Stimulated activated CD8-positive, alpha-beta memory T cell treated with anti-CD3 and anti-CD28 coated beads, Interleukin-15, amount 100 ng/mL, for 24 hours (primary cell): ENCODE measurements around the gene SRRM2.

Source experiments
- DNase-seq: peaks from one replicate; pipeline ENCODE4 v3.0.0-alpha.2; 2020; ENCODE audit warnings: low read depth

SRRM2 gene

DNA sequence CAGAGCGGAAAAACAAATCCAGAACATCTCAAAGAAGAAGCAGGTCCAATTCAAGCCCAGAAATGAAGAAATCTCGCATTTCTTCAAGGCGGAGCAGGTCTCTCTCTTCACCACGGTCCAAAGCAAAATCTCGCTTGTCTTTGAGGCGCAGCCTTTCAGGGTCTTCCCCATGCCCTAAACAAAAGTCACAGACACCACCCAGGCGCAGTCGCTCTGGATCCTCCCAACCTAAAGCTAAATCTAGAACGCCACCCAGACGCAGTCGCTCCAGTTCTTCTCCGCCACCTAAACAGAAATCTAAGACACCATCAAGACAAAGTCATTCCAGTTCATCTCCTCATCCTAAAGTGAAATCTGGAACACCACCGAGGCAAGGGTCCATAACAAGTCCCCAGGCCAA is 10.3 kb downstream of the SRRM2 start:
- DNase-seq: no peak

- no peak for DNase-seq
Measured at GRCh38 chr16:2763173-2763572, 10.7 kb downstream of the SRRM2 start.

DNA sequence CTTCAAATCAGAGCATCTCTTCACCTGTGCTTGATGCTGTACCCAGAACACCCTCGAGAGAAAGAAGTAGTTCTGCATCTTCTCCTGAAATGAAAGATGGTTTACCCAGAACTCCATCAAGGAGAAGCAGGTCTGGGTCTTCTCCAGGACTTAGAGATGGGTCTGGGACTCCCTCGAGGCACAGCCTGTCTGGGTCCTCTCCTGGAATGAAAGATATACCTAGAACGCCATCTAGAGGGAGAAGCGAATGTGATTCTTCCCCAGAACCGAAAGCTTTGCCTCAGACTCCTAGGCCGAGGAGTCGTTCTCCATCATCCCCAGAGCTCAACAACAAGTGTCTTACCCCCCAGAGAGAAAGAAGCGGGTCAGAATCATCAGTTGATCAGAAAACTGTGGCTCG is 12.3 kb downstream of the SRRM2 start:
- DNase-seq: no peak

DNA sequence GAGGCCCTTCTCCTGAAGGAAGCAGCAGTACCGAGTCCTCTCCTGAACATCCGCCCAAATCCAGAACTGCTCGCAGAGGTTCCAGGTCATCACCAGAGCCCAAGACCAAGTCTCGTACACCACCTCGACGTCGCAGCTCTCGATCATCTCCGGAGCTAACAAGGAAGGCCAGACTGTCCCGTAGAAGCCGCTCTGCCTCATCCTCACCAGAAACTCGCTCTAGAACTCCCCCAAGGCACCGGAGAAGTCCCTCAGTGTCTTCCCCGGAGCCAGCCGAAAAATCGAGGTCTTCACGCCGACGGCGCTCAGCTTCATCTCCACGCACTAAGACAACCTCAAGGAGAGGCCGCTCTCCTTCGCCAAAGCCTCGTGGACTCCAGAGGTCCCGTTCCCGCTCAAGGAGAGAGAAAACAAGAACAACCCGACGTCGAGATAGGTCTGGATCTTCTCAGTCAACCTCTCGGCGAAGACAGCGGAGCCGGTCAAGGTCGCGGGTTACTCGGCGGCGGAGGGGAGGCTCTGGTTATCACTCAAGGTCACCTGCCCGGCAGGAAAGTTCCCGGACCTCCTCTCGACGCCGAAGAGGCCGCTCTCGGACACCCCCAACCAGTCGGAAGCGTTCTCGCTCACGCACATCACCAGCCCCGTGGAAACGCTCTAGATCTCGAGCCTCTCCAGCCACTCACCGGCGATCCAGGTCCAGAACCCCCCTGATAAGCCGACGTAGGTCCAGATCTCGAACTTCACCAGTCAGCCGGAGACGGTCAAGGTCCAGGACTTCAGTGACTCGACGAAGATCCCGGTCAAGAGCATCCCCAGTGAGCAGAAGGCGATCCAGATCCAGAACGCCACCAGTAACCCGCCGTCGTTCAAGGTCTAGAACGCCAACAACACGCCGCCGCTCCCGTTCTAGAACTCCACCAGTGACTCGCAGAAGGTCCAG is 13.3 kb downstream of the SRRM2 start:
- DNase-seq: no peak

- no peak for DNase-seq
Measured at GRCh38 chr16:2766430-2767139, 14.1 kb downstream of the SRRM2 start.

DNA sequence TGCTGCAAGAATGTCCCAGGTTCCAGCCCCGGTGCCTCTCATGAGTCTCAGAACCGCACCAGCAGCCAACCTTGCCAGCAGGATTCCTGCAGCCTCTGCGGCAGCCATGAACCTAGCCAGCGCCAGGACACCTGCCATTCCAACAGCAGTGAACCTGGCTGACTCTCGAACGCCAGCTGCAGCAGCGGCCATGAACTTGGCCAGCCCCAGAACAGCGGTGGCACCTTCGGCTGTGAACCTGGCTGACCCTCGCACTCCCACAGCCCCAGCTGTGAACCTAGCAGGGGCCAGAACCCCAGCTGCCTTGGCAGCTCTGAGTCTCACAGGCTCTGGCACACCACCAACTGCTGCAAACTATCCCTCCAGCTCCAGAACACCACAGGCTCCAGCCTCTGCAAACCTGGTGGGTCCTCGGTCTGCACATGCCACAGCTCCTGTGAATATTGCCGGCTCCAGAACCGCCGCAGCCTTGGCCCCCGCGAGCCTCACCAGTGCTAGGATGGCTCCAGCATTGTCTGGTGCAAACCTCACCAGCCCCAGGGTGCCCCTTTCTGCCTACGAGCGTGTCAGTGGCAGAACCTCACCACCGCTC is 14.8 kb downstream of the SRRM2 start:
- no peak for DNase-seq

DNA sequence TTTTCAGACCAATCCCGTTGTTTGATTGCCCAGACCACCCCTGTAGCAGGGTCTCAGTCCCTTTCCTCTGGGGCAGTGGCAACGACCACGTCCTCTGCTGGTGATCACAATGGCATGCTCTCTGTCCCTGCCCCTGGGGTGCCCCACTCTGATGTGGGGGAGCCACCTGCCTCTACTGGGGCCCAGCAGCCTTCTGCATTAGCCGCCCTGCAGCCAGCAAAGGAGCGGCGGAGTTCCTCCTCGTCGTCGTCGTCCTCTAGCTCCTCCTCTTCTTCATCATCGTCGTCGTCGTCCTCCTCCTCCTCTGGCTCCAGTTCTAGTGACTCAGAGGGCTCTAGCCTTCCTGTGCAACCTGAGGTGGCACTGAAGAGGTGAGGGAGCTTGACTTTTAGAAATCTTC is 15.5 kb downstream of the SRRM2 start:
- DNase-seq: no peak

DNA sequence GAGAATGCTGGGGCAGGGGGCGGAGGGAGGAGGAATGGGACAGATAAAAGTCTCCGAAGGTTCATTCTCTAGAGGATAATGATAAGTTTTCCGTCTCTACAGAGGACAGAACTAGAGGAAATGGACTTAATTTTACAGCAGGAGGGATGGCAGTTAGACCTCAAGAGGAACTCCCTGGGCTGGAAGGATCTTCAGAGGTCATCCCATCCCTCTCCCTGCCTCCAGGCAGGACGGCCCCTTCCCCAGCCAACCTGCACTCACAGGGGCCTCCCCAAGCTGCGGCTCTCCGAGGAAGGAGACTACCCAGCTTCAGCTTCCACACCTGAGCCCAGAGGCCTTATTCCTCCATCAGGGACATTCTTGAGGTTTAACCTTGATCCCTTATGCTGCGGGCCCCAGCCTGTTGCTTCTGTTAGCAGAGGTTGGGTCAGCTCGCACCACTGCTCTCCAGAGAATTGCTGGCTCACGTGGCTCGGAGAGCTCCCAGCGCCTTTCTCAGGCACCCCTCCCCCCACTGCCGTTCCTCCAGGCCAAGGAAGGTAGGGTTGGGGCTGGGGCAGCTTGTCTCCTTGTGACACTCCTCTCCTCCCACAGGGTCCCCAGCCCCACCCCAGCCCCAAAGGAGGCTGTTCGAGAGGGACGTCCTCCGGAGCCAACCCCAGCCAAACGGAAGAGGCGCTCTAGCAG is 16.1 kb downstream of the SRRM2 start:
- DNase-seq: no peak

DNA sequence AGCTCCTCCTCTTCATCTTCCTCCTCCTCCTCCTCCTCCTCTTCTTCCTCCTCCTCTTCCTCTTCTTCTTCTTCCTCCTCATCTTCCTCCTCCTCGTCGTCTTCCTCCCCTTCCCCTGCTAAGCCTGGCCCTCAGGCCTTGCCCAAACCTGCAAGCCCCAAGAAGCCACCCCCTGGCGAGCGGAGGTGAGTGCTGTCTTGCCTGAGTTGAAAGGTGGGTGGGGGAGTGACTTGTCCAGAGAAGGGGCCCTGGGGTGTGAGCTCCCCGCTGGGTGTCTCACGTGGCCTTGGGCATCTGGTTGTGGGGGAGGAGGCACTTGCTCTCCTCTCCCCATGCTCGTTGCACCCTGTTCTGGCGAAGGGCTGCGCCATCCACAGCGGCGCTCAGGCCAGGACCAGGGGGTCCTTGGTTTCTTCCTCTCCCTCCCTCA is 16.7 kb downstream of the SRRM2 start:
- no peak for DNase-seq

- DNase-seq: no peak
Measured at GRCh38 chr16:2769675-2770056, 17.2 kb downstream of the SRRM2 start.

DNA sequence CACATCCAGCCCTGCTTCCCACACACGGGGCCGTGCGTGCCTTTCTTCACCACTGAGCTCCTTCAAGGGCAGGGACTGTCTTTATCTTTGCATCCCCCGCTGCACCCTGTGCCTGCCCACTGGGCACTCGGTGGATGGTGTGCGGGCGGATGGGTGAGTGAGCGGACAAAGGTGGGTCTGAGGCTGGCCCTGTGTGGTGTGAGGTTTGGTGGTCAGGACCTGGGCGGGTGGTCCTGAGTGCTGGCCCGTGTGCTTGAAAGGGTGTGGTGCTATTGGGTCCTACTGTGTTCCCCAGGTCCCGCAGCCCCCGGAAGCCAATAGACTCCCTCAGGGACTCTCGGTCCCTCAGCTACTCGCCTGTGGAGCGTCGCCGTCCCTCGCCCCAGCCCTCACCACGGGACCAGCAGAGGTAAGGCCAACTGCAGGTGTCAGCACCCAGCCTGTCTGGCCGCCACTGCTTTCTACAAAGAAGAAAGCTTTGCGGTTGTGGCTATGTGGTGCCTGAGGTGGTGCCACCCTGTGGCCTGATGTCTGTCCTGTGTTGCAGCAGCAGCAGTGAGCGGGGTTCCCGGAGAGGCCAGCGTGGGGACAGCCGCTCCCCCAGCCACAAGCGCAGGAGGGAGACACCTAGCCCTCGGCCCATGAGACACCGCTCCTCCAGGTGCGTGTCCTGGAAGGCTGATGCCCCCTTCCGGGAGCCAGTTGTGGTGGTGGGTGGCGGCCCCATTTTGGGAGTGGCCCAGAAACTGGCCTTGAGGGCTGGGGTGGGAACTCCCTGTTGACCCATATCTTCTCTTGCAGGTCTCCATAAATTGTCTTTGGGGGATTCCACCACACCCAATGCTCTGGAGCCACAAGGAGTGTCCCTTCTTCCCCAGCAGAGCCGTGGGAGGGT is 17.9 kb downstream of the SRRM2 start:
- no peak for DNase-seq

- no peak for DNase-seq
Measured at GRCh38 chr16:2771496-2772402, 19.3 kb downstream of the SRRM2 start.

DNA sequence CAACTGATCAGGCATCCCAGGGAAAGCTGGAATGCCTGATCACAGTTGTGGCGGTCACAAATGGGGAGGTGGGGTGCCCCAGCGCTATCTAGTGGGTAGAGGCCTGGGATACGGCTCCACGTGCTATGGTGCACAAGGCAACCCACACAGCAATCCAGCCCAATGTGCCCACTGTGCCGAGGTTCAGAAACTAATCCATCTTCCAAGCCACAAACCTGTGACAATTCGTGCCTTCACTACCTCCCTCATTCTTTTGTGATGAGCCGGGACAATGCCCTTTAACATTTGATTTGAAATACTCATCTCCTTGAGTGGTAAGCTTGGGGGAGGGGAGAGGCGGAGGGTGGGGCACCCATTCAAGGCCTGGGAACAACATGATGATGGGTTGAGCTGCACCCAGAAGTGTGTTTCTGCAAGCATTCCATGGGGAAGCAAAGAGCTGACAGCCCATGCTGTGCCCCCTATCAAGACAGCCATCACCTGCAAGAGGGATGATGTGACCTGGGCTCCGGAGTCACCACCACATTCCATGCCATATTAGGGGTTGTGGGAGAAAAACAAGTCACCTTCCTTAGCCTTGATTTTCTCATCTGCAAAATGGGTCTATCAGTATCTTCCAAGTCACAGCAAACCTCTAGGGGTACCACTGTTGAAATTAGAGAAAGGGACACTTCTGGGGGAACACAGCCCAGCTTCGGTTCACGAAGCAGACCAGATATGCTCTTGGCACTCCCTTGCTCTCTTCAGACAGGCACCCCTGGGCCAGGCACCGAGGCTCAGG is 20.9 kb downstream of the SRRM2 start:
- DNase-seq: no peak

DNA sequence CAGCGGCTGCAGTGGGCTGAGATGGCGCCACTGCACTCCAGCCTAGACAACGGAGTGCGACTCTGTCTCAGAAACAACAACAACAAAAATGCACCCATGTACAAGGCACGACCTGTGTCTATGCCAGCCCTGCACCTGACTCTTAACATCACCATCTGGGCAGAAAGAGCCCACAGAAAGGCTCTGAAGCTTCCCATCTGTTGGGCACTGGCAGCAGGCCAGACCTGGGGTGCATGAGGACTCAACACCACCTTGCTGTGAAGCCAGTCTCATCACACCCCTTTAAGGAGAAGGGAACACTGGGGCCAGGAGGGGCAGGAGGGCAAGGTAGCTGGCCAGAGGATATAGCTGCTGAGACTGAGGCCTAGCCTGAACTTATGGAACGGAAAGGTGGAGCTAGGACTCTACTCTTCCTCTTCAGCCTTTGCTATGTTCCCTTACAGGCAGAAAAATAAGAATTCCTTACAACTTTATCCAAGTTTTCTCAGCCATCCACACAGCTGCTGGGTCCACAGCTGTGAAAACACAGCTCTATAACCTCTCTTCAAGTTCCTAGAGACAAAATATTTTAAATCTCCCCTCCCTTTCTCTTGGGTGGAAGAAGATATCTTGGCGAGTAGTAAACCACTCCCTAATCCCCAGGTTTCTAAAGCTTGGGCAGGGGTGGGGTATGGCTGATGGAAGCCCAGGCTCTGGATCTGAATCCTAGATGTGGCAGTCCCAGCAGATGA is 21.9 kb downstream of the SRRM2 start:
- DNase-seq: no peak

GRCh38 chr16:2775131-2775716 is 22.8 kb downstream of the SRRM2 start:
- no peak for DNase-seq

- no peak for DNase-seq
Measured at GRCh38 chr16:2775765-2776499, 23.5 kb downstream of the SRRM2 start.

GRCh38 chr16:2776500-2777139 is 24.2 kb downstream of the SRRM2 start:
- DNase-seq: no peak
